HL-60 (cell line): Measurements from ENCODE around the gene FAM53B.

Experiments
- DNase-seq, 2 experiments: peaks; one replicate each; pipeline ENCODE4 v3.0.0-alpha.2; 2010 to 2020; ENCODE audit warnings: low read depth in 1 of 2, low spot score in 1 of 2
- H3K27ac ChIP-seq: fragments of 250-450 bp; sonication (Bioruptor Pico); replicated peaks from 2 replicates; pipeline ENCODE4 v1.5.1; 2020; ENCODE audit warnings: mild to moderate bottlenecking, moderate library complexity
- H3K27me3 ChIP-seq: fragments of 250-450 bp; sonication (Bioruptor Pico); 2 replicates; pipeline ENCODE4 v1.5.1; 2021; ENCODE audit warnings: mild to moderate bottlenecking, moderate library complexity; ENCODE audit not compliant: insufficient read depth, poor library complexity, severe bottlenecking
- H3K4me3 ChIP-seq: replicated peaks from 2 replicates; pipeline ENCODE4 v1.5.1; 2011; ENCODE audit warnings: mild to moderate bottlenecking, control low read depth, low read length; ENCODE audit not compliant: insufficient read depth
- CTCF ChIP-seq: IDR thresholded peaks from one replicate; pipeline ENCODE4 v1.5.1; 2011; ENCODE audit warnings: low read length, control low read depth, inconsistent platforms; ENCODE audit not compliant: insufficient read depth
- GABPA ChIP-seq: IDR thresholded peaks from 2 replicates; pipeline ENCODE4 v1.6.1; 2012; ENCODE audit warnings: low read depth
- POLR2AphosphoS5 ChIP-seq: IDR thresholded peaks from 2 replicates; pipeline ENCODE4 v1.6.1; 2012; ENCODE audit warnings: low read depth
- REST ChIP-seq: IDR thresholded peaks from 2 replicates; pipeline ENCODE4 v1.6.1; 2012; ENCODE audit warnings: low read depth; ENCODE audit not compliant: insufficient replicate concordance
- SPI1 ChIP-seq: IDR thresholded peaks from 2 replicates; pipeline ENCODE4 v1.6.1; 2012; ENCODE audit warnings: low read depth, mild to moderate bottlenecking, borderline replicate concordance

The FAM53B gene

GRCh38 chr10:124601431-124602120 lies 142.6 kb downstream of the FAM53B start:
- Histone ChIP-seq H3K27ac (no peak overlapping the region), H3K27me3 (no peaks in the 10 kb centered on the region), H3K4me3 (no peak overlapping the region)
- no peak for DNase-seq
- TF ChIP-seq SPI1 (no peak), CTCF (no peak), REST (no peak), GABPA (no peak), POLR2AphosphoS5 (no peak)

GRCh38 chr10:124601016-124601415 lies 143.2 kb downstream of the FAM53B start:
- no peak overlapping the region for H3K27ac ChIP-seq
- no peak overlapping the region for H3K4me3 ChIP-seq
- DNase-seq, result no peak
- H3K27me3 ChIP-seq, result no peaks in the 10 kb centered on the region
- TF ChIP-seq SPI1, result no peak
- no peak for TF ChIP-seq CTCF
- TF ChIP-seq REST, result no peak
- no peak for TF ChIP-seq POLR2AphosphoS5
- no peak for TF ChIP-seq GABPA

GRCh38 chr10:124600051-124600880 lies 143.9 kb downstream of the FAM53B start:
- Histone ChIP-seq H3K4me3 (no peak overlapping the region), H3K27ac (no peak overlapping the region)

More at GRCh38 chr10:124600051-124600880, 143.9 kb downstream of the FAM53B start:
- H3K27me3 ChIP-seq, result no peaks in the 10 kb centered on the region
- no peak for DNase-seq
- TF ChIP-seq SPI1, result no peak
- no peak for TF ChIP-seq REST
- no peak for TF ChIP-seq POLR2AphosphoS5
- no peak for TF ChIP-seq GABPA
- TF ChIP-seq CTCF, result no peak
